ENCODE data around the gene CDK5.

Gene CDK5

DNA sequence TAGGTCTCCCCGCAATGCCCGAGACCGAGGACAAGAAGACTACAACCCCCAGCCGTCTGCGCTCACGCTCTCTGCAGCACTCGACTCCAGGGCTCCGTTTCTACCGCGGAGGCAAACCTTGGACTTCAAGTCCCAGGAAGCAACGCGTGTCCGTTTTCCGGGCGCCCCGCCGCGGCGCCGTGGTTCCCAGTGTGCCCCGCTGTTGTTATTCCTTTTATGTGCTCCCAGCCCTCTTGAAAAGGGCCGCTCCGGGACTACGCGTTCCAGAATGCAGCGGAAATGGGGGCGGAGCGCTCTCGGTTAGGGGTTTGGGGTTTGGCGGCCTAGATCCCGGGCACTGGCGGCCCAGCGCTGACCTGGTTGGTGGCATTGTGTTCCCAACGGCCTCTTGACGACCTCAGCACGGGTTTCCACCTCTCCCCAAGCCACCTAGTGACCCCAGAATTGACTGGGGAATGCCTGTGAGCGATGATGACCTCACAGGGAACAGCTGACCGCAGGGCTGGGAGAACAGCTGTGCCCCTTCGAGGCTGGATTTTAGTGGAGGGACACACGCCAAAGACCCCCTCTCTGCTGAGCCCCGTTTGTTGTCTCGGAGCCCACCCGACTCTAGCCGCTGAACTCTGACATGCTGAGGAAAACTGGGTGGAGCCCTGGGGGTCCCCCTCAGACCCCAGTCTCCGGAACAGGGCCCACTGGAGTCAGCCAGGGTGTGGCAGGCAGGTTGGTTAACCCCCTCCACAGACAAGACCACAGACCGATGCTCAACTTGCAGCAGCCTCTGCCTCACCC is 488 bp upstream of the CDK5 start:
- peak; percentile 99 for DNase-seq (ENCODE audit: low read depth)
- TF ChIP-seq, protein P1, sequence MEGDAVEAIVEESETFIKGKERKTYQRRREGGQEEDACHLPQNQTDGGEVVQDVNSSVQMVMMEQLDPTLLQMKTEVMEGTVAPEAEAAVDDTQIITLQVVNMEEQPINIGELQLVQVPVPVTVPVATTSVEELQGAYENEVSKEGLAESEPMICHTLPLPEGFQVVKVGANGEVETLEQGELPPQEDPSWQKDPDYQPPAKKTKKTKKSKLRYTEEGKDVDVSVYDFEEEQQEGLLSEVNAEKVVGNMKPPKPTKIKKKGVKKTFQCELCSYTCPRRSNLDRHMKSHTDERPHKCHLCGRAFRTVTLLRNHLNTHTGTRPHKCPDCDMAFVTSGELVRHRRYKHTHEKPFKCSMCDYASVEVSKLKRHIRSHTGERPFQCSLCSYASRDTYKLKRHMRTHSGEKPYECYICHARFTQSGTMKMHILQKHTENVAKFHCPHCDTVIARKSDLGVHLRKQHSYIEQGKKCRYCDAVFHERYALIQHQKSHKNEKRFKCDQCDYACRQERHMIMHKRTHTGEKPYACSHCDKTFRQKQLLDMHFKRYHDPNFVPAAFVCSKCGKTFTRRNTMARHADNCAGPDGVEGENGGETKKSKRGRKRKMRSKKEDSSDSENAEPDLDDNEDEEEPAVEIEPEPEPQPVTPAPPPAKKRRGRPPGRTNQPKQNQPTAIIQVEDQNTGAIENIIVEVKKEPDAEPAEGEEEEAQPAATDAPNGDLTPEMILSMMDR (conservative IDR thresholded peaks at IDR 0.05; ENCODE audit: control insufficient read depth, insufficient read depth, low read depth, low read length): no peak
- peak overlapping the region; percentile 78 for H3K4me3 ChIP-seq (ENCODE audit: control insufficient read depth, low read depth, low read length)

DNA sequence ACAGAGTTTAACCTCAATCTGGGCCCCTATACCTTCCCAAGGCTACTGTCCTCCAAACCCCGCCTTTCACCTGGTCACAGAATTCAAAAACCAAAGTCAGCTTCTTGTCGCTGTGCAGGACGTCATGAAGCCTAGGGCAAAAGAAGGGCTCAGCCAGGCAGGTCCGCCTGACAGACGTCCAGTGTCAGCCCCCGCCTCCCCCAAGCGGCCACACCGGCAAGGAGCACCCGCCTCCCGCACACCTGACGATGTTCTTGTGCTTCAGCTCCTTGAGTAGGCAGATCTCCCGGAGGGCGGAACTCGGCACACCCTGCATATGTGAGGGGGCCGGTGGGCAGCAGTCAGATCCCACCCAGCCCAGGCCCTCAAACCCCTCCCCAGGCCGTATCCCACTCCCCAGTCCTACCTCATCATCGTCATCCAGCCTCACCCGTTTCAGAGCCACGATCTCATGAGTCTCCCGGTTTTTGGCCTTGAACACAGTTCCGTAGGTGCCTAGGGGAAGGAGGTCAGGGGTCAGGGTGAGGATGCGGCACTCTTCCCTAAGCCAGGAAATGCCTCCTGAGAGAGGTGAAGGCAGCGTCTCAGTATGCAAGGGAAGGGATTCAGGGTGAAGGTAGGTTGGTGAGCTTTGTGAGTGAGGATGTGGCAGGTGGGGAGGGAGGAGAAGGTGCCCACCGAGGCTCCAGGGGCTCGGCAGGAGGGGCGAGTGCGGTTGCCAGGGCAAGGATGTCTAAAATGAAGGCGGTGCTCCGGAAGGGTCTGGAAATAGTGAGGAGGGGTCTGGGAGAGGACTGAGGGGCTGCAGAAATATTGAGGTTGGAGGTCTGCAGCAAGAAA is 811 bp downstream of the CDK5 start:
- TF ChIP-seq, protein P1 (conservative IDR thresholded peaks at IDR 0.05; ENCODE audit: control insufficient read depth, insufficient read depth, low read depth, low read length): no peak
- H3K4me3 ChIP-seq (ENCODE audit: control insufficient read depth, low read depth, low read length): peak overlapping the region; percentile 78
- DNase-seq (ENCODE audit: low read depth): no peak

DNA sequence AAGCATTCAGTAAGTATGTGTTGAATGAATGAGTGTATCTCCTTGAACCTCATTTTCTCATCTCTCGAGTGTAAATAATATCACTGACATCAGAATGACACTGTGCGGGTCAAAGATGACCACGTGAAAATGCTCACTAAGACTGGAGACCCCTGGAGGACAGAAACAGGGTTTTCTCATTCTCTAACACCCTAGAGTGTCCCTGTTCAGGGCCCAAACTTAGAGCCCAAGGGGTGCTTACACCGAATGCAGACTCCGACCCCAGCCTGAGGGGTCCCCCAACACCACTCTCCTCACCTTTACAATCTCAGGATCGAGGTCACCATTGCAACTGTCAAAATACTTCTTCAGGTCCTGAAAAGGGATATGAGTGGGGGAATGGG is 1.4 kb downstream of the CDK5 start:
- no peak overlapping the region for H3K4me3 ChIP-seq (ENCODE audit: control insufficient read depth, low read depth, low read length)
- no peak for DNase-seq (ENCODE audit: low read depth)
- TF ChIP-seq, protein P1 (conservative IDR thresholded peaks at IDR 0.05; ENCODE audit: control insufficient read depth, insufficient read depth, low read depth, low read length): no peak

DNA sequence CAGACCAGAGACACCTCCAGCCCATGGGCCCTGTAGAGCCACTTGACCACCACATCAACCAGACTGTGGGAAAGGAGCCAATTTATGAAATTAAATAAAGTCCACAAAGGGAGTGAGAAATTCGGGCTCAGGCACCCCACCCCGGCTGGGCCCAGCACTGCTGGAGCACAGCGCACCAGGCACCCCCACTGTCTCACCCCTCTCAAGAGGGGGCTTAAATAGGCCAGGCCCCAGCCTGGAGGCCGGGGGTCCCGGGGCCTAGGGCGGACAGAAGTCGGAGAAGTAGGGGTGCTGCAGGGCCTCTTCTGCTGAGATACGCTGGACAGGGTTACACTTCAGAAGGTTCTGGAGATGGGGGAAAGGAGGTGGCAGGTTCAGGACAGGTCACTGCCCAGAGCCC is 3.9 kb downstream of the CDK5 start:
- TF ChIP-seq, protein P1 (conservative IDR thresholded peaks at IDR 0.05; ENCODE audit: control insufficient read depth, insufficient read depth, low read depth, low read length): no peak
- H3K4me3 ChIP-seq (ENCODE audit: control insufficient read depth, low read depth, low read length): no peak overlapping the region
- no peak for DNase-seq (ENCODE audit: low read depth)

DNA sequence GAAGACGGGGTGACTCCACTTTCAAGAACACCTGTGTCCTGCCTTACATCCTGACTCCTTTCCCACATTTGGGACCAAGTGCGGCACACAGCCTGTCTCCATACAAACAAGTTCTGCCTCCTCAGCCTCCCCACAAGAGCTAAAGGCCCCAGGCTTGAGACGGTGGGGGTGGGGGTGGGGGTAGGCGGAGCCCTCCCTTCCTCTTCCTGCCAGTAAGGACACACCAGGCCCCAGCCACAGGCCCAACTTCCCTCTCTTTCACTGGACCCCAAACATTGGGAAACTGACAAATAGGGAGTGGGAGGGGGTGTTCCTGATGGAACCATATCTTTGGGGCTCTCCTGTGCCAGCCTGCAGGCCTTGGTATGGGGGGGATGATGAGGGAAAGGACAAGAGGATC is 4.6 kb downstream of the CDK5 start:
- TF ChIP-seq, protein P1 (conservative IDR thresholded peaks at IDR 0.05; ENCODE audit: control insufficient read depth, insufficient read depth, low read depth, low read length): no peak
- no peak for DNase-seq (ENCODE audit: low read depth)

DNA sequence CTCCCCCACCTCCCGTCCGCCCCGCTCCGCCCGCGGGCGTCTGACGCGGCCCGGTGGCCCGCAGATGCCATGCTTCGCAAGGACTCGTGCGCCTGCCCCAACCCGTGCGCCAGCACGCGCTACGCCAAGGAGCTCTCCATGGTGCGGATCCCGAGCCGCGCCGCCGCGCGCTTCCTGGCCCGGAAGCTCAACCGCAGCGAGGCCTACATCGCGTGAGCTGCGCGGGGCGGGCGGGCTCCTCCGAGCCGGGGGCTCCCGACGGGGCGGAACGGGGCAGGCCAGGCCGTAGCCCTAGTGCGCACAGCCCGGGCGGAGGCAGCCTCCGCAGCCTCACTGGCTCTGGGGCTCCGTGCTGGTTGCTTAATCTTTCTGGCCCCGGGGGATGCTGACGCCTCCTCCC is 6.6 kb downstream of the CDK5 start:
- no peak overlapping the region for H3K4me3 ChIP-seq (ENCODE audit: control insufficient read depth, low read depth, low read length)
- DNase-seq (ENCODE audit: low read depth): peak; percentile 61
- TF ChIP-seq, protein P1 (conservative IDR thresholded peaks at IDR 0.05; ENCODE audit: control insufficient read depth, insufficient read depth, low read depth, low read length): no peak

More for the DNA sequence above, 4.6 kb downstream of the CDK5 start:
- H3K4me3 ChIP-seq (ENCODE audit: control insufficient read depth, low read depth, low read length): no peak overlapping the region
